GM12878 (cell line): ENCODE results near the gene CCL22. TPM values are rescaled to one million over a fixed set of nuclear protein-coding genes. Genes with fewer than 3 reads are reported as not detected.

Experiments
- ATAC-seq: fragments of 200-7000 bp; cut with Tn5 transposase; 3 replicates; pipeline ENCODE4 v1.9.1; 2020; ENCODE audit warnings: mild to moderate bottlenecking, moderate library complexity
- BruUV-seq: library from RNA; stranded (reverse); fragments of 400-500 nt; replicated peaks from 2 replicates; lab custom pipeline; 2021; lab: Mats Ljungman, UMichigan
- CTCF ChIA-PET: fragments of 300-600 bp; sonication (Branson Sonifier 250); formaldehyde crosslinking; extraction: SDS; loops from one replicate; lab custom pipeline; 2021; ENCODE audit warnings: inconsistent platforms; lab: Yijun Ruan, JAX
- POLR2A ChIA-PET: fragments of 350-600 bp; formaldehyde crosslinking; extraction: SDS; loops from one replicate; lab custom pipeline; 2021; ENCODE audit warnings: inconsistent platforms; lab: Charles Lee
- RAD21 ChIA-PET: fragments of 300-600 bp; sonication (Branson Sonifier 250); formaldehyde crosslinking; loops from one replicate; lab custom pipeline; 2023; ENCODE audit warnings: antibody characterized with exemption; ENCODE audit not compliant: unreplicated experiment; lab: Charles Lee
- SMC1A ChIA-PET: fragments of 300-600 bp; sonication (Branson Sonifier 250); formaldehyde crosslinking; loops from one replicate; lab custom pipeline; 2023; ENCODE audit not compliant: unreplicated experiment, uncharacterized antibody; lab: Charles Lee
- DNase-seq: peaks from one replicate; pipeline ENCODE4 v3.0.0-alpha.2; 2011; ENCODE audit warnings: low read depth, low spot score
- FAIRE-seq: peaks from 3 replicates; lab custom pipeline; 2011; peaks lifted over from hg19 to GRCh38; lab: Jason Lieb, UNC
- H2AFZ ChIP-seq: 2 replicates; pipeline ENCODE4 v1.6.0; 2011; ENCODE audit warnings: low read depth, low read length, control low read depth; ENCODE audit not compliant: control insufficient read depth
- H3K27ac ChIP-seq: 2 replicates; pipeline ENCODE4 v1.5.1; 2011; ENCODE audit warnings: control low read depth; ENCODE audit not compliant: control insufficient read depth, insufficient read depth
- H3K27me3 ChIP-seq, 2 experiments: replicated peaks in 1 of 2; 2 replicates each; pipeline versions ENCODE4 v1.6.0 to v1.6.1; 2011; ENCODE audit warnings: low read length in 1 of 2; ENCODE audit not compliant: control insufficient read depth in 2 of 2, insufficient read depth in 2 of 2
- H3K36me3 ChIP-seq, 2 experiments: 2 replicates each; pipeline ENCODE4 v1.5.1; 2011; ENCODE audit warnings: low read length in 1 of 2; ENCODE audit not compliant: control insufficient read depth in 2 of 2, insufficient read depth in 2 of 2
- H3K4me1 ChIP-seq: 2 replicates; pipeline ENCODE4 v1.6.1; 2011; ENCODE audit warnings: mild to moderate bottlenecking, low read length, moderate library complexity, mixed read lengths; ENCODE audit not compliant: control insufficient read depth, insufficient read depth
- H3K4me2 ChIP-seq: 2 replicates; pipeline ENCODE4 v1.6.0; 2011; ENCODE audit warnings: control low read depth; ENCODE audit not compliant: control insufficient read depth, insufficient read depth
- H3K4me3 ChIP-seq: fragments of 200-600 bp; sonication (generic); 2 replicates; pipeline ENCODE4 v1.5.1; 2016
- H3K79me2 ChIP-seq: 2 replicates; pipeline ENCODE4 v1.6.0; 2011; ENCODE audit warnings: low read length; ENCODE audit not compliant: control insufficient read depth, insufficient read depth
- H3K9ac ChIP-seq: 2 replicates; pipeline ENCODE4 v1.8.0; 2011; ENCODE audit warnings: low read length, control low read depth, mixed read lengths; ENCODE audit not compliant: control insufficient read depth, insufficient read depth
- H3K9me3 ChIP-seq: replicated peaks from 3 replicates; pipeline ENCODE4 v1.5.1; 2011; ENCODE audit warnings: mild to moderate bottlenecking, low read length; ENCODE audit not compliant: control insufficient read depth, insufficient read depth
- H4K20me1 ChIP-seq: 2 replicates; pipeline ENCODE4 v1.6.0; 2011; ENCODE audit not compliant: control insufficient read depth, insufficient read depth
- BCLAF1 ChIP-seq: fragments of 450-650 bp; IDR thresholded peaks from 2 replicates; pipeline ENCODE4 v1.6.1; 2017; ENCODE audit warnings: antibody characterized with exemption, mild to moderate bottlenecking, moderate library complexity
- DPF2 ChIP-seq: fragments of 450-650 bp; IDR thresholded peaks from 2 replicates; pipeline ENCODE4 v1.6.1; 2017; ENCODE audit warnings: mild to moderate bottlenecking
- E2F4 ChIP-seq: IDR thresholded peaks from 2 replicates; pipeline ENCODE4 v1.6.1; 2012; ENCODE audit warnings: low read depth, low read length, improper control_type of control experiment
- NR2C2 ChIP-seq: IDR thresholded peaks from 2 replicates; pipeline ENCODE4 v1.6.1; 2011; ENCODE audit warnings: borderline replicate concordance, low read depth; ENCODE audit not compliant: control insufficient read depth, insufficient read length
- NR2F1 ChIP-seq: fragments of 450-650 bp; conservative IDR thresholded peaks from 2 replicates; pipeline ENCODE4 v1.6.1; 2017; ENCODE audit warnings: mild to moderate bottlenecking
- RBBP5 ChIP-seq: fragments of 200-600 bp; sonication (generic); conservative IDR thresholded peaks from 2 replicates; pipeline ENCODE4 v1.6.1; 2016
- WRNIP1 ChIP-seq: IDR thresholded peaks from 2 replicates; pipeline ENCODE4 v1.6.1; 2011; ENCODE audit warnings: low read depth, low read length, improper control_type of control experiment, borderline replicate concordance
- ZBED1 ChIP-seq: IDR thresholded peaks from 2 replicates; pipeline ENCODE4 v1.6.1; 2016; ENCODE audit warnings: borderline replicate concordance
- ZNF384 ChIP-seq: IDR thresholded peaks from 2 replicates; pipeline ENCODE4 v1.6.1; 2012; ENCODE audit warnings: low read depth, mild to moderate bottlenecking, low read length, improper control_type of control experiment, borderline replicate concordance
- WGBS: methylation state at CpG from one replicate; pipeline ENCODE4 v1.1.6; 2016; ENCODE audit warnings: low lambda C conversion rate; ENCODE audit not compliant: insufficient replicate concordance, insufficient coverage; ENCODE audit errors: missing lambda C conversion rate; 5-methylcytosine and 5-hydroxymethylcytosine counted together
- in situ Hi-C: fragments of 300-500 bp; cut with MboI; formaldehyde crosslinking; loops from 9 replicates; pipeline ENCODE4 v1.14.3; 2018; ENCODE audit warnings: mixed read lengths
- intact Hi-C: fragments of 100-400 bp; cut with micrococcal nuclease; formaldehyde crosslinking; loops from one replicate; pipeline ENCODE4 v1.14.2; 2022; ENCODE audit not compliant: unreplicated experiment
- polyA plus RNA-seq, 11 experiments: library from polyadenylated mRNA; depleted of rRNA in 4 of 11; unstranded in 6 of 11; stranded (reverse) in 5 of 11; fragments of >200 nt; fragmentation: Nextera tagmentation in 4 of 11; fragmentation: Illumina TruSeq in 1 of 11; extraction: Ambion mirVana in 4 of 11; extraction: Trizol in 1 of 11; gene quantifications; 1 replicate in 1 of 11; 2 replicates in 10 of 11; pipeline versions ENCODE4 v1.2.1 to v1.2.3, GENCODE V29; 2011 to 2016; ENCODE audit warnings: inconsistent platforms in 2 of 11, missing spikeins in 2 of 11, low read depth in 1 of 11
- total RNA-seq, 4 experiments: library from RNA; depleted of rRNA in 3 of 4; stranded (reverse); fragments of >200 nt in 3 of 4; fragmentation: Illumina TruSeq in 1 of 4; extraction: Trizol in 1 of 4; gene quantifications; 2 replicates each; pipeline versions ENCODE4 v1.2.1 to v1.2.3, GENCODE V29; 2013 to 2021

Gene CCL22
- total and polyA plus RNA-seq, 10 of the 15 experiments (the other 5 are each of a cell fraction or from before 2014, with no cell fraction given) = 38.0 to 704 (median 349) TPM

GRCh38 chr16:57371494-57372371, 13.2 kb downstream of the CCL22 start:
- H3K4me1 ChIP-seq = peaks cover 9% of the 10 kb centered on the region
- no peaks in the 10 kb centered on the region for H3K79me2 ChIP-seq
- no peaks in the 10 kb centered on the region for H3K9me3 ChIP-seq
- H3K27me3 ChIP-seq = no peaks in the 10 kb centered on the region
- ATAC-seq (no peak), FAIRE-seq (no peak), DNase-seq (no peak)
- no peak overlapping the region for H3K4me2 ChIP-seq
- no peaks in the 10 kb centered on the region for H3K36me3 ChIP-seq
- no peaks in the 10 kb centered on the region for H4K20me1 ChIP-seq
- TF ChIP-seq NR2C2 (no peak), ZBED1 (no peak), WRNIP1 (no peak), E2F4 (no peak), RBBP5 (no peak), NR2F1 (no peak), BCLAF1 (no peak), ZNF384 (no peak), DPF2 (no peak)
- H2AFZ ChIP-seq = no peak overlapping the region
- intact Hi-C loops = no loop called here
- in situ Hi-C loops = no loop called here
- SMC1A ChIA-PET = interaction anchor here (0.6 to 7.0 kb wide), 7 partner anchors 7 to 69 kb away, joined by 3 to 55 read pairs (median 4); no protein-coding TSS in a partner anchor
- no peak overlapping the region for H3K9ac ChIP-seq
- H3K4me3 ChIP-seq = no peak overlapping the region
- POLR2A ChIA-PET = interaction anchor here (1.1 to 3.5 kb wide), 5 partner anchors 8 to 70 kb away, joined by 3 to 18 read pairs (median 5); no protein-coding TSS in a partner anchor
- CTCF ChIA-PET = interaction anchor here (1.3 to 3.0 kb wide), 6 partner anchors 9 to 72 kb away, joined by 3 to 12 read pairs (median 6); no protein-coding TSS in a partner anchor
- WGBS = 56% methylated on average over 15 of the region's 15 CpGs
- no peak overlapping the region for H3K27ac ChIP-seq
- RAD21 ChIA-PET = interaction anchor here (0.8 to 1.6 kb wide), 7 partner anchors 10 to 69 kb away, joined by 3 to 7 read pairs (median 4); partner anchors contain the start of gene CCL22
- BruUV-seq = no TSS peak
